ENCODE results near the gene RETREG3. TPM values are rescaled to one million over a fixed set of nuclear protein-coding genes. Genes with fewer than 3 reads are reported as not detected.

The RETREG3 gene
- polyA plus RNA-seq, 3 donors = 43.1 to 44.1 (median 43.3) TPM

GRCh38 chr17:42536372-42537155, 72.6 kb downstream of the RETREG3 start:
- no peak for DNase-seq (ENCODE audit: low read depth in 3 of 3, low spot score in 2 of 3)

- peak in 1 of 3 donors; percentile 73 for DNase-seq (ENCODE audit: low read depth in 3 of 3, low spot score in 2 of 3)
Measured at GRCh38 chr17:42536048-42536371, 73.2 kb downstream of the RETREG3 start, which contains the start of gene NAGLU. Gene NAGLU, plus strand, starts transcription at chr17:42536241. Its CDS starts 32 bp downstream, at chr17:42536273.

- no peak for DNase-seq (ENCODE audit: low read depth in 3 of 3, low spot score in 2 of 3)
Measured at GRCh38 chr17:42535155-42536047, 73.8 kb downstream of the RETREG3 start.

- no peak for DNase-seq (ENCODE audit: low read depth in 3 of 3, low spot score in 2 of 3)
Measured at GRCh38 chr17:42531455-42532354, 77.5 kb downstream of the RETREG3 start.

- DNase-seq (ENCODE audit: low read depth in 3 of 3, low spot score in 2 of 3) = no peak
Measured at GRCh38 chr17:42530952-42531454, 78.2 kb downstream of the RETREG3 start.

Other genes with a start within 250 kb of the RETREG3 start
- gene STAT3, start 220.9 kb downstream of the RETREG3 start, polyA plus RNA-seq (ENCODE audit: insufficient read length in 3 of 3) = 10 to 100 TPM; 53.3 to 57.0 (median 55.3) TPM
- 10 to 100 TPM; 55.5 to 64.4 (median 59.5) TPM for gene CAVIN1, start 186.1 kb downstream of the RETREG3 start, polyA plus RNA-seq (ENCODE audit: insufficient read length in 3 of 3)
- gene ATP6V0A1, start 150.5 kb downstream of the RETREG3 start, polyA plus RNA-seq (ENCODE audit: insufficient read length in 3 of 3) = 10 to 100 TPM; 44.0 to 51.5 (median 48.6) TPM
- 10 to 100 TPM; 18.1 to 22.8 (median 20.4) TPM for gene NAGLU, start 73.1 kb downstream of the RETREG3 start, polyA plus RNA-seq (ENCODE audit: insufficient read length in 3 of 3)
- 1 to 10 TPM; 3.0 to 4.1 (median 3.6) TPM for gene HSD17B1, start 56.5 kb downstream of the RETREG3 start, polyA plus RNA-seq (ENCODE audit: insufficient read length in 3 of 3)
- gene COASY, start 47.2 kb downstream of the RETREG3 start, polyA plus RNA-seq (ENCODE audit: insufficient read length in 3 of 3) = 10 to 100 TPM; 54.0 to 58.4 (median 54.8) TPM
- gene MLX, start 42.3 kb downstream of the RETREG3 start, polyA plus RNA-seq (ENCODE audit: insufficient read length in 3 of 3) = 10 to 100 TPM; 33.9 to 35.7 (median 34.7) TPM
- gene PSMC3IP, start 31.6 kb downstream of the RETREG3 start, polyA plus RNA-seq (ENCODE audit: insufficient read length in 3 of 3) = 10 to 100 TPM; 16.3 to 21.5 (median 19.0) TPM
- 10 to 100 TPM; 53.5 to 63.6 (median 54.5) TPM for gene TUBG1, start 309 bp upstream of the RETREG3 start, polyA plus RNA-seq (ENCODE audit: insufficient read length in 3 of 3)
- gene TUBG2, start 49.9 kb upstream of the RETREG3 start, polyA plus RNA-seq (ENCODE audit: insufficient read length in 3 of 3) = 10 to 100 TPM; 19.5 to 20.7 (median 20.0) TPM
- gene PLEKHH3, start 67.6 kb upstream of the RETREG3 start, polyA plus RNA-seq (ENCODE audit: insufficient read length in 3 of 3) = 10 to 100 TPM; 11.0 to 12.7 (median 11.5) TPM
- 1 to 10 TPM in 2 of 3 donors, under 1 TPM in 1; 0.87 to 1.1 (median 1.0) TPM for gene CCR10, start 72.5 kb upstream of the RETREG3 start, polyA plus RNA-seq (ENCODE audit: insufficient read length in 3 of 3)
- gene CNTNAP1, start 73.2 kb upstream of the RETREG3 start, polyA plus RNA-seq (ENCODE audit: insufficient read length in 3 of 3) = 1 to 10 TPM; 6.4 to 7.1 (median 7.0) TPM
- gene EZH1, start 135.7 kb upstream of the RETREG3 start, polyA plus RNA-seq (ENCODE audit: insufficient read length in 3 of 3) = 10 to 100 TPM; 37.3 to 44.1 (median 40.8) TPM
- 10 to 100 TPM; 87.3 to 96.7 (median 92.2) TPM for gene RAMP2, start 151.9 kb upstream of the RETREG3 start, polyA plus RNA-seq (ENCODE audit: insufficient read length in 3 of 3)
- gene VPS25, start 164.1 kb upstream of the RETREG3 start, polyA plus RNA-seq (ENCODE audit: insufficient read length in 3 of 3) = 100 to 1,000 TPM in 1 of 3 donors, 10 to 100 TPM in 2; 95.3 to 105 (median 97.8) TPM
- gene WNK4, start 171.2 kb upstream of the RETREG3 start, polyA plus RNA-seq (ENCODE audit: insufficient read length in 3 of 3) = 10 to 100 TPM in 2 of 3 donors, 1 to 10 TPM in 1; 8.7 to 11.2 (median 11.0) TPM
- 100 to 1,000 TPM; 162 to 191 (median 178) TPM for gene COA3, start 189.3 kb upstream of the RETREG3 start, polyA plus RNA-seq (ENCODE audit: insufficient read length in 3 of 3)
- 1 to 10 TPM; 1.6 to 2.0 (median 1.7) TPM for gene CNTD1, start 189.5 kb upstream of the RETREG3 start, polyA plus RNA-seq (ENCODE audit: insufficient read length in 3 of 3)
- gene BECN1, start 214.9 kb upstream of the RETREG3 start, polyA plus RNA-seq (ENCODE audit: insufficient read length in 3 of 3) = 10 to 100 TPM; 74.8 to 80.9 (median 78.8) TPM
- 100 to 1,000 TPM; 109 to 116 (median 114) TPM for gene PSME3, start 224.0 kb upstream of the RETREG3 start, polyA plus RNA-seq (ENCODE audit: insufficient read length in 3 of 3)
- gene AOC2, start 235.2 kb upstream of the RETREG3 start, polyA plus RNA-seq (ENCODE audit: insufficient read length in 3 of 3) = under 1 TPM; 0.74 to 0.82 (median 0.80) TPM
- gene AOC3, start 241.8 kb upstream of the RETREG3 start, polyA plus RNA-seq (ENCODE audit: insufficient read length in 3 of 3) = 1 to 10 TPM; 4.8 to 6.2 (median 5.3) TPM

Measured in right renal cortex interstitium (tissue), 3 donors.